C4-2B (cell line): ENCODE data around the gene SH3BP2.

Source experiments
- H3K27ac ChIP-seq: fragments of 450-650 bp; 2 replicates; pipeline ENCODE4 v1.5.1; 2017
- CTCF ChIP-seq: fragments of 450-650 bp; conservative IDR thresholded peaks from 2 replicates; pipeline ENCODE4 v1.5.1; 2017; ENCODE audit warnings: mild to moderate bottlenecking
- ZFX ChIP-seq: fragments of 450-650 bp; IDR thresholded peaks from 2 replicates; pipeline ENCODE4 v1.6.1; 2017

Gene SH3BP2

GRCh38 chr4:2792711-2793585 lies at the start of gene SH3BP2:
Gene SH3BP2, plus strand, starts transcription at chr4:2793085. Its CDS starts 27,533 bp downstream, at chr4:2820618.
- H3K27ac ChIP-seq, result peak within 1 kb of the TSS; percentile 46
- no peak for TF ChIP-seq CTCF
- TF ChIP-seq ZFX, result no peak

GRCh38 chr4:2743518-2744445 lies 49.1 kb upstream of the SH3BP2 start:
- H3K27ac ChIP-seq, result 0 out of 2 replicates have a peak overlapping the region, but pooled peaks have one; percentile 1
- TF ChIP-seq CTCF, result no peak
- no peak for TF ChIP-seq ZFX

GRCh38 chr4:2744576-2745270 lies 48.2 kb upstream of the SH3BP2 start:
- H3K27ac ChIP-seq, result no peak overlapping the region
- TF ChIP-seq CTCF, result no peak
- no peak for TF ChIP-seq ZFX

GRCh38 chr4:2745516-2745915 lies 47.4 kb upstream of the SH3BP2 start:
- H3K27ac ChIP-seq, result peak overlapping the region; percentile 39
- TF ChIP-seq ZFX (no peak), CTCF (no peak)

- H3K27ac ChIP-seq, result peak overlapping the region; percentile 39
These were observed 46.7 kb upstream of the SH3BP2 start for GRCh38 chr4:2745981-2746806.

More at GRCh38 chr4:2745981-2746806, 46.7 kb upstream of the SH3BP2 start:
- TF ChIP-seq CTCF (no peak), ZFX (no peak)
